K562 (cell line): ENCODE results near the gene KCNK4. TPM values are rescaled to one million over a fixed set of nuclear protein-coding genes. Genes with fewer than 3 reads are reported as not detected.

ENCODE experiments used
- ASH1L ChIP-seq: fragments of 450-650 bp; IDR thresholded peaks from 2 replicates; pipeline ENCODE4 v1.6.1; 2018; ENCODE audit warnings: borderline replicate concordance, mild to moderate bottlenecking, low read depth; ENCODE audit not compliant: partially characterized antibody
- CBX1 ChIP-seq: sonication (generic); IDR thresholded peaks from 2 replicates; pipeline ENCODE4 v1.6.1; 2016; ENCODE audit warnings: antibody characterized with exemption, low read depth, mild to moderate bottlenecking
- CBX3 ChIP-seq, 2 experiments: IDR thresholded peaks; 1 replicate in 1 of 2; 2 replicates in 1 of 2; pipeline ENCODE4 v1.6.1; 2012; ENCODE audit warnings: inconsistent platforms in 2 of 2, low read length in 2 of 2, borderline replicate concordance in 1 of 2, control low read depth in 1 of 2
- CTBP1 ChIP-seq: fragments of 450-650 bp; IDR thresholded peaks from 2 replicates; pipeline ENCODE4 v1.6.1; 2016; ENCODE audit warnings: borderline replicate concordance
- GATAD2B ChIP-seq: fragments of 450-650 bp; IDR thresholded peaks from 2 replicates; pipeline ENCODE4 v1.6.1; 2017; ENCODE audit warnings: mild to moderate bottlenecking, borderline replicate concordance
- HDAC3 ChIP-seq: fragments of 450-650 bp; IDR thresholded peaks from 2 replicates; pipeline ENCODE4 v1.6.1; 2018; ENCODE audit warnings: borderline replicate concordance, mild to moderate bottlenecking, moderate library complexity; ENCODE audit not compliant: partially characterized antibody
- KLF10 ChIP-seq: fragments of 250-450 bp; sonication (Bioruptor Pico); IDR thresholded peaks from 2 replicates; pipeline ENCODE4 v1.6.1; 2021; ENCODE audit warnings: matching md5 sums
- MEF2A ChIP-seq: IDR thresholded peaks from 2 replicates; pipeline ENCODE4 v1.6.1; 2011; ENCODE audit warnings: low read depth, mild to moderate bottlenecking, low read length, moderate library complexity; ENCODE audit not compliant: control insufficient read depth
- NFE2 ChIP-seq: IDR thresholded peaks from 2 replicates; pipeline ENCODE4 v1.6.1; 2014; ENCODE audit warnings: antibody characterized with exemption, low read depth
- PRMT5 ChIP-seq: sonication (generic); formaldehyde crosslinking; IDR thresholded peaks from 2 replicates; pipeline ENCODE4 v1.5.0; 2020; ENCODE audit warnings: missing genetic modification reagents
- RHOXF2B ChIP-seq: fragments of 250-450 bp; sonication (Bioruptor Pico); conservative IDR thresholded peaks from 2 replicates; pipeline ENCODE4 v1.5.1; 2021
- TAF9B ChIP-seq: fragments of 450-650 bp; IDR thresholded peaks from 2 replicates; pipeline ENCODE4 v1.6.1; 2018; ENCODE audit warnings: mild to moderate bottlenecking; ENCODE audit not compliant: partially characterized antibody
- ZNF274 ChIP-seq: IDR thresholded peaks from 2 replicates; pipeline ENCODE4 v1.6.1; 2011; ENCODE audit warnings: low read depth, mild to moderate bottlenecking, low read length, moderate library complexity, borderline replicate concordance
- ZNF316 ChIP-seq: fragments of 450-650 bp; IDR thresholded peaks from 2 replicates; pipeline ENCODE4 v1.6.1; 2016
- ZSCAN29 ChIP-seq: fragments of 450-650 bp; IDR thresholded peaks from 2 replicates; pipeline ENCODE4 v1.6.1; 2017
- polyA plus RNA-seq, 8 experiments: library from polyadenylated mRNA; depleted of rRNA in 4 of 8; stranded (reverse) in 5 of 8; unstranded in 3 of 8; fragments of >200 nt; fragmentation: Nextera tagmentation in 2 of 8; fragmentation: Illumina TruSeq in 1 of 8; extraction: Ambion mirVana in 2 of 8; extraction: Trizol in 1 of 8; gene quantifications; 2 replicates each; pipeline versions ENCODE4 v1.2.1 to v1.2.3, GENCODE V29; 2011 to 2014; ENCODE audit warnings: inconsistent platforms in 1 of 8, missing spikeins in 1 of 8
- total RNA-seq, 7 experiments: library from RNA; depleted of rRNA in 6 of 7; stranded (reverse); fragments of >200 nt in 6 of 7; fragmentation: Illumina TruSeq in 2 of 7; extraction: Trizol in 2 of 7; gene quantifications; 2 replicates each; pipeline versions ENCODE4 v1.2.1 to v1.2.3, GENCODE V29; 2011 to 2021; ENCODE audit warnings: low replicate concordance in 1 of 7
- TF ChIP-seq, protein P1 (sequence below): IDR thresholded peaks from 3 replicates; pipeline ENCODE4 v1.6.1; 2011; ENCODE audit warnings: borderline replicate concordance, mild to moderate bottlenecking, moderate library complexity; ENCODE audit not compliant: insufficient read length; ENCODE audit errors: extremely low read depth
- TF ChIP-seq, protein P2 (sequence below): fragments of 450-650 bp; formaldehyde crosslinking; IDR thresholded peaks from 2 replicates; pipeline ENCODE4 v1.4.0; 2020; ENCODE audit warnings: mild to moderate bottlenecking, moderate library complexity

The KCNK4 gene
- total and polyA plus RNA-seq, 9 of the 15 experiments (the other 6 are each of a cell fraction or from before 2014, with no cell fraction given), result not detected

DNA sequence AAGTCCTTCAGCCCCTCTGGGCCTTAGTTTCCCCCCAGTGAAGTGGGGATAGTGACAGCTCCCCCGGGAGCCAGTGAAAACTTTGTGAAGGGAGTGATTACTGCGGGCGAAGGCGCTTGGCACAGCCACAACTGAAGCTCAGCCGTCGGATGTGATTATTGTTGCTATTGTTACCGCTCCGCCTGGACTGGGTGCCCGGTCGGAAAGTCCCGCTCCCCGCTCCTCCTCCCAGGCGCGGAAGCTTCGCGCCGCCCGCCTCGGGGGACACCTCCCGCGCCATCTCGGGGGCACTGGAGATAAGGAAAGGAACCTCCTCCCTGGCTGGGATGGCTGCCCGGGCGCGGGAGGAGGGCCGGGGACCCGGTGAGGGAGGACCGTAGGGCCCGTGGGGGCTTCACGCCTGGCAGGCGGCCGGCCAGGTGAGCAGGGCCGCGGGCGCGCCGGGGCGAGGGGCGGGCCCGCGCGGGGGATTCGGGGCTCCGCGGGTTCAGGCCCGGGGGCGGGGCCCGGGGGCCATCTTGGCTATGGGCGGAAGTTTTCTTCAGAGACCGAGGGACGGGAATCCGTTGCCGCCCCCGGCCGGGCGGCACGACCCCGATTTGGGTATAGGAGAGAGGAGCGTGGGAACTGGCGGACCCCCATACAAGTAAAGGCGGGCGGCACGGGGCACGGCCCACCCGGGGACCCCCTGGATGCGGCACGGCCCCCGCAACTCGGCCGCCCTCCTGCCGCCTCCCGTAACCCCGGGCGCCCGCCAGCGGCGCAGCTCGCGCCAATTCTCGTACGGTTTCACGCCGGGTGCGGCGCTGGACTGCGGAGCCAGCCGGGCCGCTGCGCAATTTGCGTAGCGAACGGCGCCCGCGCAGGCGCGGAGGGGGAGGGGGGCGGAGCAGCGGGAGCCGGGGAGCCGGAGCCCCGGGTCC lies 5.9 kb upstream of the KCNK4 start, which contains the start of gene GPR137 (continued):
- TF ChIP-seq, protein P1, sequence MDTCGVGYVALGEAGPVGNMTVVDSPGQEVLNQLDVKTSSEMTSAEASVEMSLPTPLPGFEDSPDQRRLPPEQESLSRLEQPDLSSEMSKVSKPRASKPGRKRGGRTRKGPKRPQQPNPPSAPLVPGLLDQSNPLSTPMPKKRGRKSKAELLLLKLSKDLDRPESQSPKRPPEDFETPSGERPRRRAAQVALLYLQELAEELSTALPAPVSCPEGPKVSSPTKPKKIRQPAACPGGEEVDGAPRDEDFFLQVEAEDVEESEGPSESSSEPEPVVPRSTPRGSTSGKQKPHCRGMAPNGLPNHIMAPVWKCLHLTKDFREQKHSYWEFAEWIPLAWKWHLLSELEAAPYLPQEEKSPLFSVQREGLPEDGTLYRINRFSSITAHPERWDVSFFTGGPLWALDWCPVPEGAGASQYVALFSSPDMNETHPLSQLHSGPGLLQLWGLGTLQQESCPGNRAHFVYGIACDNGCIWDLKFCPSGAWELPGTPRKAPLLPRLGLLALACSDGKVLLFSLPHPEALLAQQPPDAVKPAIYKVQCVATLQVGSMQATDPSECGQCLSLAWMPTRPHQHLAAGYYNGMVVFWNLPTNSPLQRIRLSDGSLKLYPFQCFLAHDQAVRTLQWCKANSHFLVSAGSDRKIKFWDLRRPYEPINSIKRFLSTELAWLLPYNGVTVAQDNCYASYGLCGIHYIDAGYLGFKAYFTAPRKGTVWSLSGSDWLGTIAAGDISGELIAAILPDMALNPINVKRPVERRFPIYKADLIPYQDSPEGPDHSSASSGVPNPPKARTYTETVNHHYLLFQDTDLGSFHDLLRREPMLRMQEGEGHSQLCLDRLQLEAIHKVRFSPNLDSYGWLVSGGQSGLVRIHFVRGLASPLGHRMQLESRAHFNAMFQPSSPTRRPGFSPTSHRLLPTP, result no peak
- TF ChIP-seq TAF9B (no peak), HDAC3 (peak; percentile 100), NFE2 (no peak), ZNF316 (no peak), RHOXF2B (CRISPR knock-in tag) (no peak), KLF10 (CRISPR knock-in tag) (no peak), ASH1L (no peak), ZNF274 (no peak), ZSCAN29 (no peak), PRMT5 (CRISPR knock-in tag) (no peak), MEF2A (no peak), CTBP1 (peak; percentile 80), CBX1 (peak; percentile 22; the same call in 1 of the 2 replicates), CBX3 (IDR thresholded peaks at IDR 0.05; ENCODE audit: borderline replicate concordance in 1 of 2, low read length in 2 of 2) (no peak), GATAD2B (0 out of 2 replicates have a peak, but pooled peaks have one; percentile 87)
- TF ChIP-seq, protein P2, sequence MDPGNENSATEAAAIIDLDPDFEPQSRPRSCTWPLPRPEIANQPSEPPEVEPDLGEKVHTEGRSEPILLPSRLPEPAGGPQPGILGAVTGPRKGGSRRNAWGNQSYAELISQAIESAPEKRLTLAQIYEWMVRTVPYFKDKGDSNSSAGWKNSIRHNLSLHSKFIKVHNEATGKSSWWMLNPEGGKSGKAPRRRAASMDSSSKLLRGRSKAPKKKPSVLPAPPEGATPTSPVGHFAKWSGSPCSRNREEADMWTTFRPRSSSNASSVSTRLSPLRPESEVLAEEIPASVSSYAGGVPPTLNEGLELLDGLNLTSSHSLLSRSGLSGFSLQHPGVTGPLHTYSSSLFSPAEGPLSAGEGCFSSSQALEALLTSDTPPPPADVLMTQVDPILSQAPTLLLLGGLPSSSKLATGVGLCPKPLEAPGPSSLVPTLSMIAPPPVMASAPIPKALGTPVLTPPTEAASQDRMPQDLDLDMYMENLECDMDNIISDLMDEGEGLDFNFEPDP (CRISPR knock-in tag), result no peak
